Measurements from ENCODE around the gene MTCL1.
A peak's percentile ranks its signal among the peaks of the same experiment; 100 is the strongest.

MTCL1 gene

DNA sequence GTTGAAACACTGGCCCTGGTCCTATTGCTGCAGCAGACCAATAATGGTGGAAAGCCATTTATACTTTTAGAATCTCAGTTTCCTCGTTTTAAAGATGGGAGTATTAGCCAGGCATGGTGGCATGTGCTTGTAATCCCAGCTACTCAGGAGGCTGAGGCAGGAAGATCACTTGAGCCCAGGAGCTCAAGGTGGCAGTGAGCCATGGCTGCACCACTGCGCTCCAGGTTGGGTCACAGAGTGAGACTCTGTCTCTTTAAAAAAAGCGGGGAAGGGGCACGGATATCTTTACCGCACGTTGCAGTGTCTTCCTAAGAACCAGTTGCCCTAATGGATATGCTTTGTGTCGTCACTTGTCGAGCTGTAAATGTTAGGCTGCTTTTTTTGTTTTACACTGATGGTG is 8.3 kb downstream of the MTCL1 start:
- no peak for DNase-seq

DNA sequence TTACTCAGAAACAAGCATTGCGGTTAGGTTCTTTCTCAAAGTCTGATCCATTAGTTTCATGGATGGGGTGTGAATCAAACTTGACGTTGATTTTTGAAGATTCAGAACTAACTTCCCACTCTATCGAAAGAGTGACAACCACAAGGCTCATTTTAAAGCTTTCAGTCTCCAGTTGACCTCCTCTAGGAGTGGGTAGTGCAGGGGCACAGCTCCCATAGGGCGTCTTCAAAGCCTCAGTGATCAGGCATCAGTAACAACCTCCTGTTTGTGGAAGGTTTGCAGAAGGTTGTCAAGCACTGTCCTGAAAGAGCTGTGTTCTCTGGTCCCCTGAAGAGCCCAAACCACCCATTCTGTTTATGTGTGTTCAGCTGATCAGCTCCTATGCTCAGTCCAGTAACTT is 10.2 kb downstream of the MTCL1 start:
- no peak for DNase-seq

DNA sequence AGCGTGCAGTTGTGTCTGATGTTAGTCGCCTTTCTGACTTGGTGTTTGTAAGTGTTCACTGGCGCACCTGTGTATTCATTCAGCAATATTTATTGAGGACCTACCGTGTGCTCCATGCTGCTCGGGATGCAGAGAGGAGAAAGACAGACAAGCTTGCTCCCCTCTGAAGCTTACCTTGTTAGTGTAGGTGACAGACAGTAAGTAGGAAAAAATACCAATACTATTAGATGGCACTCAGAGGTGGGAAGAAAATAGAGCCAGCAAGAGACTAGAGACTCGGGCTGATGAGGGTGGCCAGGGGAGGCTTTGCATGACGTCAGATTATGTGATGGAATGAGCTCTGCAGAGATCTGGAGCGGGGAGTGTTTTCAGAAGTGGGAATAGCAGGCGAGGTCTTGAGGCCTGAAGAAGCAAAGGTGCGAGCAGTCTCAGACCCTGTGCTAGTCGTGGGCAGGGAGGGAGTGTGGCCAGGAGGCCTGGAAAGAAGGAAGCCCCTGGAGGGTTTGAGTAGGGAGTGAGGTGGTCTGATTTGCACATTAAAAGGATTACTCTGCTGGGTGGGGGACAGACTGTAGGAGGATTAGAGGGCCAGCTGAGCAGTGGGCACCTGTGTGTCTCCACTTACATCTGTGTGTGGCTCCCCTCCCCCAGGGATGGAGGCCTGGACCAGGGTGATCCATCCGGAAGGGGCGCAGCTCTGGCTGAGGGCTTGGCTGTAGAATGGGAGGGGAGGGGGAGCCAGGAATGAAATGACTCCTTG is 11.8 kb downstream of the MTCL1 start:
- DNase-seq: no peak

DNA sequence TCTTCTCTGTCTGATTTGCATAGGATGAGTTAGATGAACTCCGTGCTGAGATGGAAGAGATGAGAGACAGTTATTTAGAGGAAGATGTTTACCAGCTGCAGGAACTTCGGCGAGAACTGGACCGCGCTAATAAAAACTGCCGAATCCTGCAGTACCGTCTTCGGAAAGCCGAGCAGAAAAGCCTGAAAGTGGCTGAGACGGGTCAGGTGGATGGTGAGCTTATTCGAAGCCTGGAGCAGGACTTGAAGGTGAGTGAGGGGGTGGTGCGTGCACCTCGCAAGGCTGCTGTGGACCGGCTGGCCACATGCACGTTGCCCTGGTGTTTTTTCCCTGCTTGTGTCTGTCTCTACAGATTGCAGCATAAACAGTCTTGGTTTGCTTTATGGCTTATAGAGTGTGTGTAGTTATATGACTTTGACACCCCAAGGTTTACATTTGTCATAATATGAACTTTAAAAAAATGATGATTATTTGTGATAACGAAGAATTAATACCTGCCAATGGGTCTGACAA is 13.1 kb downstream of the MTCL1 start:
- no peak for DNase-seq

DNA sequence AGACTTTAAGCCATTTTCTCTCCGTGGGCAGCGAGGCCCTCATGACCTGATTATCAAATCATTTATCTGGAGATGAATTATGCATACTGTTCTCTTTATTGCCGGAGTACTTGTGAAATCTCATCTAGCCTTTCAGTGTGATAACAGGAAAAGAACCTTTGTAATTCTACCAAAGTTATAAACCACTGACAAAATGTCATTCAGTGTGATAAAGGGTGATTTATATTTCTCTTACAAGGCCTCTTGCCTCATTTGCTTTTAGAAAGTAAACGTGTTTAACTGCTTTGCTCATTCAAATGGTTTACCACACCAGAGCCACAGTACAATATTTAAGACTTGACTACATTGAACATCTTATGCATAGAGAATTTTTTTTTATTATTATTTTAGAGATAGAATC is 13.8 kb downstream of the MTCL1 start:
- DNase-seq: no peak

DNA sequence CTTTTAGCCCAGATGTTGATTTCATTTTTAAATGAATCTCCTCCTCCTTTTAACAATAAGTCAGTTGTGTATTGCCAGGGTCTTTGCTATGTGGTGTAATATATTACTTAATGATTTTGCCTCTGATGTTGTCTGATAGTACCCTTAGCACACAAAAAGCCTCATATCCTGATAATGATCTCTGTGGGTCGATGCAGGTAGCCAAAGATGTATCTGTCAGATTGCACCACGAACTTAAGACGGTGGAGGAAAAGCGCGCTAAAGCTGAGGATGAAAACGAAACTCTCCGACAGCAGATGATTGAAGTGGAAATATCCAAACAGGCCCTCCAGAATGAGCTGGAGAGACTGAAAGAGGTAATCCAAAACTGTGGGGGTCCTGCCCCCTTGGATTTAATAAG is 14.8 kb downstream of the MTCL1 start:
- DNase-seq: no peak

DNA sequence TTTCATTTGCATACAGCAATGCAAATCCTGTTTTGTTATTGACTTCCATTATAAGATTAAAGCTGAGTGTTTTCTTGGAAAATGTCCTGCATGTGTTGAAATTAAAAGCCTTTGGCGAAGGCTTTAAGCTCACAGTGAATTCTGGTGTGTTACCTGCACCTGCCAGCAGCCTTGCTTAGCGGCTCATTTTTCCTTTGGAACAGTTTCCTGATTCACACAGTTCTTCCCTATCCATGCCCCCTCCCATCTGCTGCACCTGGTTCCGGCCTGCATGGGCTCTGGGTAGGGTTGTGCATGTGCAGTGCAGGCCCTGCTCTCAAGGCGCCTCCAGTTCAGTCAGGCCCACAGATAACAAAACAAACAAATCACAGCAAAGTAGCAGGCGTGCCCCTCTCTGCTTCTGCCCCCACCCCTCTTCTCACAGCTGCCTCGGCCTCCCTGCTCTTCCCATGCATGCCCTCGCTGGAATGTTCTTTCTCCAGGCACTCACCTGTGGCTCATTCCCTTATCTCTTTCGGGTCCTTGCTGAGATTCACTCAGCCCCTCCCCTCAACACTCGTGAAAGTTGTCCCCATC is 15.8 kb downstream of the MTCL1 start:
- no peak for DNase-seq

DNA sequence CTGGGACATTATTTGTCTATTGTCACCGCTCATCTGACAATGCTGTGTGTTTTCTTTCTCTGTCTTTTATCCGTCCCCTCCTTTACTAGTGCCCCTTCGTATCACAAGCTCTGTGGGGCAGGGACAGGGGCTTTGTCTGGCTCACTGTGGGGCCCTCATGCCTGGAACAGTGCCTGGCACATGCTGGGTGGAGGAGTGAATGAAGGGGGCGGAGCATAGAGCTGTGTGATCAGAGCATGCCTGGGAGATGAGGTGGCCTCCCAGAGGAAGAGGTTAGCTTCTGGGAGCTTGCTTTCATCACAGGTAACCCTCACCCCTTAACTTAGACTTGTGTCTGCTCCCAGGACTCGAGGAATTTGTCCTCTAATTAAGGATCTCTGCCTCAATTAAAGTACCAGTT is 16.4 kb downstream of the MTCL1 start:
- DNase-seq: peak; percentile 82

DNA sequence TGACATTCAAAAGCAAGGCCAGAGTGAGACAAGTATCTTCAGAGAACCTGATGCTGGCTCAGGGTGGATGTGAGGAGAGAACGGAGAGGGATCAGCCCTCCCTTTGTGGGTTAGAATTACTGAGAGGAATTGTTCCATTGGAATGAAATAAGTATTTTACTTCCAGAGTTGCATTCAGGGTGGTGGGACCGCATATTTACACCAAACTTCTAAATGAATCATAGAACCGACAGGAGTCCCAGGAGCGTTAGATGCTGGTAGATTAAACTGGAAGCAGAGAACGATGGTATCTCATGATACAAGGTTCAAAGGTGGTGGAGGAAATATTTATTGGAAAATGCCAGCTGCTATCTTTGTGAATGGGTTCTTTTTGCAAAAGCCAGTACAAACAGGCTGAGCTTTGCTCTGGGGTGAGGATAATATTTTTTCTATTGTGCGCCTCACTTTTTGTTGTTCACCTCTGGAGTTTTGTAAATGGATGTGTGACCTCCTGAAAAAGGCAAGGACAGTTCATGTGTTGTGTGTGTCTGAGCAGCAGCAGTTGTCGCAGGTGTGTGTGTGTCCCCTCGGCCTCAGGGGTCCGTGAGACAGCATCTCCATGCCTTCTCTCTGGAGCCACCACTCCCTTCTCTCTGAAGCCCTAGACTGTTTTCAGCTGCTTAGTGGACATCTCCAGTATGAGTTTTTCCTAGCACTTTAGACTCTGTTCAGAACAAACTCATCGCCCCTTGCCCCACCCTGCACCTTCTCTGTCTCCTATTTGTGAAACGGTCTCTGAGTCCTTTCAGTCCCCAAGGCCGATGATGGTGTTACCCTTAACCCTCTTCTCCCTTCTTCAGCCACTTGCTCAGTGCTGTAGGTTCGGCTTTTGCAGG is 17.8 kb downstream of the MTCL1 start:
- no peak for DNase-seq

DNA sequence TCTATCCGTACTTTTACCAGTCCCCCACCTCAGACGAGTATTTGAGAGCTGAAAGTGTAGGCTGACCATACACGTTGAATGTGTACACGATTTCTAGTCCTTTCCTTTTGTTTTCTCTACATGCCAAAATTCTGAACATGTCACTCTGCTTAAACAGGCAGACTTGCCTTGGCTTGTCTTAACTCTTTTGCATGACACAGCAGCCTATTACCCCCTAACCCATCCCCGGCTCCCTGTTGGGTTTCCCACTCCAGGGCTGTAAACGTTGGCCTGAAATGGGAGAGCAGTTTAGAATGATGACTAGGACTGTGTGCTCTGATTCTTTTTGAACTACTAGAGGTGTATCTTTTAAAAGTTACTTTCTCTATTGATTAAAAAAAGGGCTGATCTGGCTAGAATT is 19.1 kb downstream of the MTCL1 start:
- DNase-seq: no peak

DNA sequence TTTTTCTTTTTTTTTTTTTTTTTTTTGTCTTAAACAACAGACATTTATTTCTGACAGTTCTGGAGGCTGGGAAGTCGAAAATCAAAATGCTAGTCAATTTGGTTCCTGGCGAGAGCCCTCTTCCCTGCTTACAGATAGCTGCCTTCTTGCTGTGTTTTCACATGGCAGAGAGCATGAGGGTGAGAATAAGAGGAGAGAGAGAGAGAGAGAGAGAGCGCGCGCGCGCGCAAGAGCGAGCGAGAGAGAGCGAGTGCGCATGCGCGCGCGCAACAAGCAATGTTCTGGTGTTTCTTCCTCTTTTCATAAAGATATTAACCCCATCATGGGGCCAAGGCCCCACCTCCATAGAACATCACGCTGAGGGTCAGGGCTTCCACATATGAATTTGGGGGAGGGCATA is 20.9 kb downstream of the MTCL1 start:
- no peak for DNase-seq

DNA sequence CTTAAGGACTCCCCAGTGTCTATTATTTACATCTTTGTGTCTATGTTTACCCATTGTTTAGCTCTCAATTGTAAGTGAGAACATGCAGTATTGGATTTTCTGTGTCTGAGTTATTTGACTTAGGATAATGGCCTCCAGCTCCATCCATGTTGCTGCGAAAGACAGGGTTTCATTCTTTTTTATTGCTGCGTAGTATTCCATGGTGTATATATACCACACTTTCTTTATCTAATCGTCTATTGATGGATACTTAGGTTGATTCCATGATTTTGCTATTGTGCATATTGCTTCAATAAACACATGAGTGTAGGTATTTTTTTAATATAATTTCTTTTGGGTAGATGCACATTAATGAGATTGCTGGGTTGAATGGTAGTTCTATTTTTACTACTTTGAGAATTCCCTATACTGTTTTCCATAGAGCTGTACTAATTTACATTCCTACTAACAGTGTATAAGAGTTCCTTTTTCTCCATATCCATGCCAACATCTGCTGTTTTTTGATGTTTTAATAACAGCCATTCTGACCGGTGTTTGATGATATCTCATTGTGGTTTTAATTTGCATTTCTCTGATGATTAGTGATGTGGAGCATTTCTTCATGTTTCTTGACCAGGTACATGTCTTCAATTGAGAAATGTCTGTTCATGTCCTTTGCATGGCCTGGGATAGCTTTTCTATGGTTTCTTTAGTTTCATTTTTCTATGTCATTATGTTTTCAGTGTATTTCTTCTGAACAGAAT is 21.8 kb downstream of the MTCL1 start:
- DNase-seq: no peak

DNA sequence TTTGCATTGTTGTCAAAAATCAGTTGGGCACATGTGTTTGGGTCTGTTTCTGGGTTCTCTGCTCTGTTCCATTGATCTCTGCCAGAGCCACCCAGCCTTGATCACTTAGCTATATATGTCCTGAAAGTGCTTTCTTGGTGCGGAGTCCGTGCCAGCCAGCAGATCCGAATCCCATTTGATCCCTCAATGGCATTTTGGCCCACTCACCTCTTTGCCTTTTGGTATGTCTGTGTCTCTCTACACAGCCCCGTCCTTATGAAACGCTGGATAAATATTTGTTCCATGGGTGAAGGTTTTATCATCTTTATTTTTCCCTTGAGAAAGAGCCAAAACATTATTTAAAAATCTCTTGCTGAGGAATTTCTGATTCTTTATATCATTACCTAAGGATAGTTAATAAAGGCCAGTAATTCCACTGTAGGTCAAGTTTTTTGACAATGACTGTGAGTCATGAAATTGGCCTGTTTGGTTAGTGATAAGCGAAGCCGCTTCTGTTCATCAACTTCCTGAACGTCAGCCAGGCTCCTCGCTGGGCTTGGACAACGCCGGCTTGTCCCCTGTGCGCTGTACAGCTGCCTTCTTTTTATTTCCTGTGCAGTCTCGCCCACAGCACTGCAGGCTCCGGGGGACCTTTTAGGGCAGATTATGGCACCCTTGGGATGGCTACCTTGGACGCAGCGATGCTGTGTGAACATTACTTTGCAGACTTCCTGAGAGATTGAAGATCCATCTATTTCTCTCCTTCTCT is 24.9 kb downstream of the MTCL1 start:
- DNase-seq: peak; percentile 87

DNA sequence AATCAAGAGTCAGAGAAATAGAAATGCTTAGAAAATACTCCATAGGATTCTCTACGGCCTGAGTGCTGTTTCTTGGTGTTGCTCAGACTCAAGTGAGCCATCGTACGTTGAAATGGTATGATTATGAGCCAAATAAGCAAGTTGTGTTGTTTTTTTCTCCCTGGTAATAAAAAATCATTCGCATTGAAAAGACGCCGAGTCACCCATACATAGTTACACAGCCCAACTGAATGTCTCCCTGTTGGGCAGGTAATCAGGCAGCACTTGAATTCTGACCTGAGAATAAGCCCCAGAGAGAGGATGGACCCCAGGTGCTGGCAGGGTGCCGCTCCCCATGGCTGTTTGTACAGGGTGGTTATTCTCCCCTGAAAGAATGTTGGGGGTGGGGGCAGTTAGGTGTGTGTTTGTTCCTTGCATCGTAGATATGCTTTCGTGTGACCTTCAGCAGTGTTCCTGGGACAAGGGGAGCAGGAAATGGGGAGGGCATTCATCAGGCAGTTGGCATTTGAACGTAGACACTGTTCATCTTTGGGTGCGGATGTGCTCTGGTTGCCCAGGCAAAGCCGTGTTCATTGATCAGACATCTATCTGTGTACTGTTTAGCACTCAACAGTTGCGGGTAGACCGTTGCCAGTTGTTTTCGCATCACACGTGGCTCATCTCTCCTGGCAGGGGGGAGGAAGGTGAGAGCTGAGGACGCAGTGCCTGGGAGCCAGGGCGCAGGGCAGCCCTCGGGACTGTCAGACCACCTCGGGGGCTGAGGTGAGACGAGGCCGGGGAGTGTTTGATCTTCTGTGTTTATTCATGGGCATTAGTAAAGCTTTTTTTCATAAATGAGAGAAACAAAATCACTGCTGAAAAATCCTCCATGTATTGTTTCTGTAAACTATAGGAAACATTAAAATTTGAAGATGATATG is 27.3 kb downstream of the MTCL1 start:
- no peak for DNase-seq

DNA sequence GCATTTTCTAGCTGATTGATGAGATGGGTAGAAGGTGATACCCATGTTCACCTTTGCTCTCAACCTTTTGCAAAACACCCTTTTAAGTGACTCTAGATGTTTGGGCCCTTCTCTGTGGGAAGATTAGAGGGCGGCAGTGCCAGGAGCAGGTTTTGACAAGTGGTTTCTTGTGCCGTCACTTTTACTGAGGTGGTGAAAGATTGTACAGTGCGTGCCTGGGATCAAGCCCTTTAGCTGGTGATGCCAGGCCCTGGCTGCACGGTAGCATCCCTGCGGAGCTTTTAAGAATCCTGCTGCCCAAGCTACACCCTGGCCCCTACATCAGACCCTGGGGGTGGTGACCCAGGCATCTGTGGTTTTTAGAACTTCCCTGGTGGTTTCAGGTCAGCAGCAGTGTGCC is 29.1 kb downstream of the MTCL1 start:
- DNase-seq: no peak

DNA sequence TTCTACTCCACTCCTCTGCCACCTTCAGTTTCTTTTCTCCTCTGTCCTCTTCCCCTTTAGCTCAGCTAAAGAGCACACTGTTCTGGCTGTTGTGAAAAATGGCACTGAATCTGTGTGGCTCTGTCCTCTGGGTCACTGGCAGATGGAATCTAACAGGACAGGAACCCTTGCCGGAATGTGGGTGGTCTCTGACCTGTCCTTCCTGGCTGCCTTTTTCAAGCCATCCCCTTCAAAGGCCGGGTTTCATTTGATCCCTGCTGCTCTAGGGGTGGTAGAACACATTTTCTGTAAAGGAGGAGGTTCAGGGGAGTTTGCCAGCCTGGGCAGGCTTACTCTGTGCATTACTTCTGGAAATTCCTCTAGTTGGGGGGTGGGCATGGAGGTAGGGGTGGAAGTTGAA is 29.9 kb downstream of the MTCL1 start:
- DNase-seq: no peak

DNA sequence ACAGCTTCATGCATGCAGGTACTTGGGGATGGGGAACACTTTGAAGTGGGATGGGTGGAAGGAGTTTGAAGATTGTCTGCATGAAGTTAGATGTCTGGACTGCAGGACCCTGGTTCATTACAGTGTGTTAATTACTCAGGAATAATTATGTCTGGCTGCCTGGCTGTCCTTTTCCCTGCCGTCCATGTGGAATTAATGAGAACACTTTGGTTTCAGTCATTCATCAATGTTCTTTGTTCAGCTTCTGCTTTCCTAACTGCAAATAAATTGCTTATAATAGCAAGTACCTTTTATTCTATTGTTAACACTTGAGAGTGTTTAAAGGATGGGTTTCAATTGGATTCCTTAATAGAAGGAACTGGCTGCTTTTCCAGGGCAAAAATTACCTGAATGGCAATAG is 35.8 kb downstream of the MTCL1 start:
- no peak for DNase-seq

DNA sequence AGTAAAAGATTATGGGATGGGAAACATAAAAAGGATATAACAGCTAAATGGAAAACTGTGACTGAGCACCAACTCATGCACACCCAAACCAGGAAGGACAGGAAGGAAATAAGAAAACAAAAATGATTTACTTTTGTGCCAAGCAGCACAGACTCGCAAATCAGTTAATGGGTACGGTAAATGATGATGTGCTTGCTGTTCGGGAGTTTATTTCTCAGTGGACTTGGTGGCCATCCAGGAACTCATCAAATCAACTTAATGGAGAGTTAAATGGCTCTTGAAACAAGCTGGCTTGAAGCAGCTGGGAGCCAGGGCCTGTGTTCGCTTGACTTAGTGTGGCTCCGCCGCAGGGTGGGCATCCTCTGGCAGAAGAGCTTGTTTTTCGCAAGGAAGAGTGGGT is 36.2 kb downstream of the MTCL1 start:
- DNase-seq: no peak

DNA sequence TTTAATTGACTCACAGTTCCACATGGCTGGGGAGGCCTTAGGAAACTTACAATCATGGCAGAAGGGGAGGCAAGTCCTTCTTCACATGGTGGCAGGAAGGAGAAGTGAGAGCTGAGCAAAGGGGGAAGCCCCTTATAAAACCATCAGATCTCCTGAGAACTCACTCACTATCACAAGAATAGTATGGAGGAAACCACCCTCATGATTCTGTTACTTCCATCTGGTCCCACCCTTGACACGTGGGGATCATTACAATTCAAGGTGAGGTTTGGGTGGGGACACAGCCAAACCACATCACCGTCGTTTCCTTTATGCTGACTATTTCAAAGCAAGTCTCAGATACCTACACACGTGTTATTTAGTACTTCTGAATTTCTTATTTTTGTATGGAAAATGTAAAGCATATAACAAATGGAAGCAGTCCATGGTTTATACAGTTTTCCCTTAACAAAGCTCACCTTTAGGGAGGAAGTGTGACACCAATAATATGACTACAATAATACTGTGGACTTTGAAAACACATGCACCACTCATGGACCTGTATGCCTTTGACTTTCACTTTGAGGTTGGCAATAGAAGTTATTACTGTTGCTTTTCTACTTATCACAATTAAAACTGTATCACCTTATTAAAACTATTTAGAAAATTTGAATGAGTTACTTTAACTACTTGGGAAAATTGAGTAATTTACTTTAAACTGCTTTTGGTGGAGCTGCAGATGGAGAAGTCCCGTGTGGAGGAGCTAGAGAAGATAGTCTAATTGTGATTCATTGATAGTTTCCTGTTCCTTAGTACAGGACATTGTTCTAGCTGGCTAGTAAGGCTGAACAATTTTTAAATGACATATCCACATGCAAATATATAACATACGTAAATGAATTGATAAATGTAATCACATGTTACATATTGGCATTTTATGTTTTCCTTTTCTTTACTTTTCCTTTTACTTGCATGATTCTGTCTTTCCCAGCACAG is 37.3 kb downstream of the MTCL1 start:
- no peak for DNase-seq

DNA sequence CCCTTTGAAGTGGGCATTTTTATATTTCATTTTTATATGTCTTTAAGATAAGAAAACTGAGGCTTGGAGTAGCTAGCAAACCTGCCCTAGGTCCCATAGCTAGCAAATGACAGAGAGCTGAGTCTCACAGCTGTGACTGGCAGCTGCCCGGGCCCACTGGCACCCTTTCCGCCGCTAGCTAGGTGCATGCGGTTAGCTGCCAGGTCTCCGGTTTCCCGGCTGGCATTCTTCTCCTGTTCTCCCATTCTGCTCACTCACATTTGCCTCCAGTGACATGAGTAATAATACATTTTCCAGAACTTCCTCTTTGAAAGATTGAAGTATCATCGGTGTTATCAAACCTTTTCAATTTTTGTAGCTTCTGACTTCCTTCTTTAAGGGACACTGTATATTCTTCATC is 38.7 kb downstream of the MTCL1 start:
- DNase-seq: no peak

All from fibroblast of skin of right biceps (primary cell).